ENCODE measurements around the gene CXCR3.
A peak's percentile ranks its signal among the peaks of the same experiment; 100 is the strongest.

CXCR3 gene

DNA sequence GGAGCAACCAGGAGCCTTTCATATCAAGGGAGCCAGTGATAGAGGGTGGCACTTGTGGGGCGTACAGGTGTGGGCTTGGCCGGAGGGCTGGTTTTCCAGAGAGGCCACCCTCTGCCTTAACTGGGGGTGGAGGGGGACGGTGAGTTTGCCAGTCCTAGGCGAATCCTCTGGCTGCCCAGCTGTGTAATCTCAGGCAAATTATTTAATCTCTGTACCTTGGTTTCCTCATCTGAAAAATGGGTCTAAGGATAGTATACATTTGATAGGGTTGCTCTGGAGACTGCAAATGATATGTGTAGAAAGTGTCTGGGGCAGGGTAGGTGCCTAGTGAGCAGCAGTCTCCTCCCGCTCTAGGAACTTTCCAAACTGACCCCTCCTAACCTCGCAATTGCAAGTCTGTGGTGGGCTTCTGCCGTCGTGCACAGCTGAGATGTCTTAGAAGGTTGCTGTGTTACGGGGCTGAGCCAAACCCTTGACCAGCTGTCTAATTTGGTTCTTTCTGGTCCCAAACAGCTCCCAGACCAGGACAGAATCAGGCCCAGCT, 3.8 kb upstream of the CXCR3 start:
- Histone ChIP-seq H4K20me1 (ENCODE audit: insufficient read depth, low read length) (no peaks in the 10 kb centered on the region), H3K9me3 (ENCODE audit: insufficient read depth, low read length) (no peaks in the 10 kb centered on the region), H3K4me1 (ENCODE audit: low read length) (peaks cover 73% of the 10 kb centered on the region), H3K79me2 (ENCODE audit: low read length) (no peaks in the 10 kb centered on the region), H3K27me3 (ENCODE audit: low read depth, low read length) (no peaks in the 10 kb centered on the region), H2AFZ (ENCODE audit: low read depth, low read length) (no peak overlapping the region), H3K27ac (ENCODE audit: low read length) (peak overlapping the region; percentile 74), H3K4me3 (ENCODE audit: low read length) (no peak overlapping the region), H3K4me2 (ENCODE audit: low read length) (peak overlapping the region; percentile 57; the same call in 1 of the 2 replicates), H3K36me3 (replicated peaks; ENCODE audit: low read depth, low read length) (peaks cover 9% of the 10 kb centered on the region), H3K9ac (ENCODE audit: low read length) (no peak overlapping the region)
- no peak for TF ChIP-seq EZH2phosphoT487 (IDR thresholded peaks at IDR 0.05; ENCODE audit: low read depth)
- TF ChIP-seq, protein P1, sequence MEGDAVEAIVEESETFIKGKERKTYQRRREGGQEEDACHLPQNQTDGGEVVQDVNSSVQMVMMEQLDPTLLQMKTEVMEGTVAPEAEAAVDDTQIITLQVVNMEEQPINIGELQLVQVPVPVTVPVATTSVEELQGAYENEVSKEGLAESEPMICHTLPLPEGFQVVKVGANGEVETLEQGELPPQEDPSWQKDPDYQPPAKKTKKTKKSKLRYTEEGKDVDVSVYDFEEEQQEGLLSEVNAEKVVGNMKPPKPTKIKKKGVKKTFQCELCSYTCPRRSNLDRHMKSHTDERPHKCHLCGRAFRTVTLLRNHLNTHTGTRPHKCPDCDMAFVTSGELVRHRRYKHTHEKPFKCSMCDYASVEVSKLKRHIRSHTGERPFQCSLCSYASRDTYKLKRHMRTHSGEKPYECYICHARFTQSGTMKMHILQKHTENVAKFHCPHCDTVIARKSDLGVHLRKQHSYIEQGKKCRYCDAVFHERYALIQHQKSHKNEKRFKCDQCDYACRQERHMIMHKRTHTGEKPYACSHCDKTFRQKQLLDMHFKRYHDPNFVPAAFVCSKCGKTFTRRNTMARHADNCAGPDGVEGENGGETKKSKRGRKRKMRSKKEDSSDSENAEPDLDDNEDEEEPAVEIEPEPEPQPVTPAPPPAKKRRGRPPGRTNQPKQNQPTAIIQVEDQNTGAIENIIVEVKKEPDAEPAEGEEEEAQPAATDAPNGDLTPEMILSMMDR (IDR thresholded peaks at IDR 0.05; ENCODE audit: low read depth, low read length) = no peak

DNA sequence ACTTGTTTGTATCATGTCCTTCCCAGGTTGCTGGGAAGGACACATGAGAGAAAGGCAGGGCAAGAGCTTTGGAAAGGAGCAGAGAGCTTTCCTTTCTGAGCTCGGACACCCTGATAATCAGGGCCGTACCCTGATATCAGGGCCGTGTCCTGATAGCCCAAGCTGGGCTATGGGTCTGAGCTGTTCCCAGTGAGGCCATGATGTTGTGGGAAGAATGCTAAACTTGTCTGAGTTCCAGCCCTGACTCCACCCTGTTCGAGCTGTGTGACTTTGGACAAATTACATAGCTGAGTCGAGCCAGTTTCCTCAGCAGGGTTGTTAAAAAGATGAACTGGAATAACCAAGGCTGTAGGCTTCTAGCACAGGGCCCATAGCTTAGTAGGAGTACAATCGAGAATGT, 3.3 kb upstream of the CXCR3 start:
- no peaks in the 10 kb centered on the region for H3K27me3 ChIP-seq (ENCODE audit: low read depth, low read length)
- H3K4me3 ChIP-seq (ENCODE audit: low read length) = no peak overlapping the region
- peaks cover 9% of the 10 kb centered on the region for H3K36me3 ChIP-seq (replicated peaks; ENCODE audit: low read depth, low read length)
- no peak overlapping the region for H3K9ac ChIP-seq (ENCODE audit: low read length)
- peaks cover 76% of the 10 kb centered on the region for H3K4me1 ChIP-seq (ENCODE audit: low read length)
- H3K27ac ChIP-seq (ENCODE audit: low read length) = peak overlapping the region; percentile 74; the same call in 1 of the 2 replicates
- no peaks in the 10 kb centered on the region for H3K9me3 ChIP-seq (ENCODE audit: insufficient read depth, low read length)
- no peaks in the 10 kb centered on the region for H4K20me1 ChIP-seq (ENCODE audit: insufficient read depth, low read length)
- TF ChIP-seq, protein P1 (IDR thresholded peaks at IDR 0.05; ENCODE audit: low read depth, low read length) = no peak
- TF ChIP-seq EZH2phosphoT487 (IDR thresholded peaks at IDR 0.05; ENCODE audit: low read depth) = no peak
- H3K79me2 ChIP-seq (ENCODE audit: low read length) = no peaks in the 10 kb centered on the region
- 0 out of 2 replicates have a peak overlapping the region, but pooled peaks have one; percentile 57 for H3K4me2 ChIP-seq (ENCODE audit: low read length)
- no peak overlapping the region for H2AFZ ChIP-seq (ENCODE audit: low read depth, low read length)

DNA sequence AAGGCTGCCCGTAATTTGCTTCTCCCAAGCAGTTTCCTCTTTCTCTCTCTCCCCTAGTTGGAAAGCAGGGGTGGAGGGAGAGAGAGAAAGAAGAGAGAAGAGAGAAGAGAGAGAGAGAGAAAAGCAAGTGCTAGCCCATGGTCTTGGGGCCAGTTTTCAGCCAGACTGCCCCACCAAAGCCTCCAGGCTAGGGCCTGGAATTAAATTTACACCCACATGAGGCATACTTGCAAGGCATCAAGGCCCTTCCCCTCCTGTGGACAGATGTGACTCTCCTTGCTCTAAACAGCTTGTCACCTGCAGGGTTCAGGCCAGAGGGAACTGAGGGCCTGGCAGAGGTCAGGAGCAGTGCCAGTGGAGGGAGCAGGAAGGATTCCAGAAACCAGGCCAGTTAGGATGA, 1.7 kb upstream of the CXCR3 start:
- H3K9ac ChIP-seq (ENCODE audit: low read length) = no peak overlapping the region
- H3K27me3 ChIP-seq (ENCODE audit: low read depth, low read length) = no peaks in the 10 kb centered on the region
- H3K27ac ChIP-seq (ENCODE audit: low read length) = peak overlapping the region; percentile 65; the same call in 1 of the 2 replicates
- H3K4me3 ChIP-seq (ENCODE audit: low read length) = no peak overlapping the region
- no peaks in the 10 kb centered on the region for H4K20me1 ChIP-seq (ENCODE audit: insufficient read depth, low read length)
- H3K4me1 ChIP-seq (ENCODE audit: low read length) = peaks cover 87% of the 10 kb centered on the region
- no peaks in the 10 kb centered on the region for H3K79me2 ChIP-seq (ENCODE audit: low read length)
- H2AFZ ChIP-seq (ENCODE audit: low read depth, low read length) = no peak overlapping the region
- TF ChIP-seq, protein P1 (IDR thresholded peaks at IDR 0.05; ENCODE audit: low read depth, low read length) = no peak
- peaks cover 14% of the 10 kb centered on the region for H3K36me3 ChIP-seq (replicated peaks; ENCODE audit: low read depth, low read length)
- no peaks in the 10 kb centered on the region for H3K9me3 ChIP-seq (ENCODE audit: insufficient read depth, low read length)
- no peak overlapping the region for H3K4me2 ChIP-seq (ENCODE audit: low read length)

DNA sequence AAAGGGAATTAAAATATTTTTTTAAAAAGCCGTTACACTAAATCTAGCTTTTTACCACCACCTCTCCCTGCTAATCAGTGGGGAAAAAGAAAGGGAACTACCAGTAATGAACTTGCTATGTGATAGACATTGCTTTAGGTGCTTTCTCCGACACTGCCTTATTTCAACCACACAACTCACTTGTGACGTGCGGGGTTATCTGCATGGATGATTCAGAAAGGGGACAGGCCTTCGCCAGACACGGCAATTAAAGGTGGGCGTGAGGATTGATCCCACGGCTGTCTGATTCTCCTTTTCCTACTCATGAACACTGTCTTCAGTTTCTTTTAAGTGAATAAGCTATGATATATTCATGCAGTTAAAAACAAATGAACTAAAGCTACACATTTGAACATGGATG, 882 bp upstream of the CXCR3 start:
- H3K9me3 ChIP-seq (ENCODE audit: insufficient read depth, low read length) = no peaks in the 10 kb centered on the region
- no peaks in the 10 kb centered on the region for H4K20me1 ChIP-seq (ENCODE audit: insufficient read depth, low read length)
- no peak overlapping the region for H3K4me3 ChIP-seq (ENCODE audit: low read length)
- H3K36me3 ChIP-seq (replicated peaks; ENCODE audit: low read depth, low read length) = peaks cover 18% of the 10 kb centered on the region
- H3K4me2 ChIP-seq (ENCODE audit: low read length) = peak overlapping the region; percentile 86
- no peak for TF ChIP-seq EZH2phosphoT487 (IDR thresholded peaks at IDR 0.05; ENCODE audit: low read depth)
- TF ChIP-seq, protein P1 (IDR thresholded peaks at IDR 0.05; ENCODE audit: low read depth, low read length) = no peak
- H3K4me1 ChIP-seq (ENCODE audit: low read length) = peaks cover 80% of the 10 kb centered on the region
- H3K79me2 ChIP-seq (ENCODE audit: low read length) = no peaks in the 10 kb centered on the region
- H3K27me3 ChIP-seq (ENCODE audit: low read depth, low read length) = no peaks in the 10 kb centered on the region
- H3K9ac ChIP-seq (ENCODE audit: low read length) = peak overlapping the region; percentile 4; the same call in 1 of the 2 replicates
- peak overlapping the region; percentile 65 for H3K27ac ChIP-seq (ENCODE audit: low read length)
- no peak overlapping the region for H2AFZ ChIP-seq (ENCODE audit: low read depth, low read length)

Data from OCI-LY3 (cell line).